HG03342 (cell line): Measurements from ENCODE around the gene SP3.

Experiments used
- ATAC-seq: cut with Tn5 transposase; IDR thresholded peaks from one replicate; pipeline ENCODE4 v1.9.1; 2021; ENCODE audit warnings: mild to moderate bottlenecking, moderate library complexity; ENCODE audit not compliant: unreplicated experiment

The SP3 gene

DNA sequence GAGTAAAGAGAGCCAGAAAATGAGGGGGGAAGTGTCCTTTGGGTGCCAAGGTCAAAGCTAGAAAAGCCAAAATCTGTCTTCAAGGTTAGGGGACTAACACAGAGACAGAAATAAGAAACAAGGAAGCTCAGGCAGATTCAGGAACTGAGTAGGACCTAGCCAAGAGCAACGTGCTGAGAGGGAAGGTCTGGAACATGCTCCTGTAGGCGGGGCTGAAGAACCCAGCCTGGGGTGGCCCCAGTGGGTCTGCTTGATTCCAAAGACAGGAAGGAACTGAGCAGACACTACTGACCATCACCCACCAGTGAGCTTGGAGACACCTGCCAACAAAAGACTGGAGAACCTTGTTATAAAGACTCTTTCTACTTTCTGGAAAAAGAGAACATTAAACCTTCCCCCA, 105.1 kb downstream of the SP3 start:
- ATAC-seq: no peak

DNA sequence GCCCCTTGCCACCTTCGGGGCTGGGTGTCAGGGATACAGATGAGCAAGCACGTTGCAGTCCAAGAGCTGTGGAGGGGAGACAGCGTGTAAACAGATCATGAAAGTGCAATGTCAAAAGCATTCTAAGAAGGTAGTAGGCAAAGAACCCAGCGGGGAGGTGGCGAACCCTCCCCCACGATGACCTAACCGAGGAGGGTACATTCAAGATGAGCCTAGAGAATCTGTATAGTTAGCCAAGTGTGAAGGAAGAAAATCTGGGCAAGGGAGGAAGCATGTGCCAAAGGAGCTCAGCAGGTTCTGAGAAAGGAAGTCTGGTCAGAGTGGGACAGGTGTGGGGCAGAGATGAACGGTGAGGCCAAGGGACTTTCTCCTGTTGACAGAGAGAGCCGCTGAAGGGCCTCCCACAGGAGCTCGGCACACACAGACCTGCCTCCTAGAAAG, 106.9 kb downstream of the SP3 start:
- no peak for ATAC-seq
